PC-9 (cell line): ENCODE data around the gene DNAL4.

Experiments
- CTCF ChIP-seq: fragments of 200-600 bp; sonication (generic); conservative IDR thresholded peaks from 2 replicates; pipeline ENCODE4 v1.6.1; 2017; ENCODE audit warnings: mixed run types, antibody characterized with exemption, mild to moderate bottlenecking, moderate library complexity
- EZH2 ChIP-seq: fragments of 200-600 bp; sonication (generic); IDR thresholded peaks from 2 replicates; pipeline ENCODE4 v1.8.0; 2017; ENCODE audit warnings: antibody characterized with exemption, low read depth

- no peak for TF ChIP-seq EZH2
- no peak for TF ChIP-seq CTCF
These were observed 63.5 kb downstream of the DNAL4 start for GRCh38 chr22:38730411-38730871.
